Thyroid gland (tissue), 4 donors: ENCODE measurements around the gene GALR3.

Experiments
- CTCF ChIP-seq, 6 experiments: fragments of 200-600 bp in 3 of 6; fragments of 450-650 bp in 3 of 6; sonication (generic) in 3 of 6; IDR thresholded peaks; one replicate each; pipeline ENCODE4 v1.5.1; 2016 to 2019; ENCODE audit warnings: antibody characterized with exemption in 6 of 6, mild to moderate bottlenecking in 2 of 6, inconsistent platforms in 1 of 6, moderate library complexity in 1 of 6
- POLR2A ChIP-seq, 2 donors: fragments of 450-650 bp; IDR thresholded peaks; one replicate each; pipeline ENCODE4 v1.6.1; 2017; ENCODE audit warnings: antibody characterized with exemption in 2 of 2, mild to moderate bottlenecking in 2 of 2, moderate library complexity in 1 of 2

GRCh38 chr22:37774728-37775127 lies 48.5 kb upstream of the GALR3 start:
- TF ChIP-seq CTCF (IDR thresholded peaks at IDR 0.05) (no peak), POLR2A (IDR thresholded peaks at IDR 0.05) (no peak)
